ENCODE results near the gene HOXA7. TPM values are rescaled to one million over a fixed set of nuclear protein-coding genes. Genes with fewer than 3 reads are reported as not detected.

The HOXA7 gene
- total RNA-seq, 1 donor from 2014 or later, result not detected

DNA sequence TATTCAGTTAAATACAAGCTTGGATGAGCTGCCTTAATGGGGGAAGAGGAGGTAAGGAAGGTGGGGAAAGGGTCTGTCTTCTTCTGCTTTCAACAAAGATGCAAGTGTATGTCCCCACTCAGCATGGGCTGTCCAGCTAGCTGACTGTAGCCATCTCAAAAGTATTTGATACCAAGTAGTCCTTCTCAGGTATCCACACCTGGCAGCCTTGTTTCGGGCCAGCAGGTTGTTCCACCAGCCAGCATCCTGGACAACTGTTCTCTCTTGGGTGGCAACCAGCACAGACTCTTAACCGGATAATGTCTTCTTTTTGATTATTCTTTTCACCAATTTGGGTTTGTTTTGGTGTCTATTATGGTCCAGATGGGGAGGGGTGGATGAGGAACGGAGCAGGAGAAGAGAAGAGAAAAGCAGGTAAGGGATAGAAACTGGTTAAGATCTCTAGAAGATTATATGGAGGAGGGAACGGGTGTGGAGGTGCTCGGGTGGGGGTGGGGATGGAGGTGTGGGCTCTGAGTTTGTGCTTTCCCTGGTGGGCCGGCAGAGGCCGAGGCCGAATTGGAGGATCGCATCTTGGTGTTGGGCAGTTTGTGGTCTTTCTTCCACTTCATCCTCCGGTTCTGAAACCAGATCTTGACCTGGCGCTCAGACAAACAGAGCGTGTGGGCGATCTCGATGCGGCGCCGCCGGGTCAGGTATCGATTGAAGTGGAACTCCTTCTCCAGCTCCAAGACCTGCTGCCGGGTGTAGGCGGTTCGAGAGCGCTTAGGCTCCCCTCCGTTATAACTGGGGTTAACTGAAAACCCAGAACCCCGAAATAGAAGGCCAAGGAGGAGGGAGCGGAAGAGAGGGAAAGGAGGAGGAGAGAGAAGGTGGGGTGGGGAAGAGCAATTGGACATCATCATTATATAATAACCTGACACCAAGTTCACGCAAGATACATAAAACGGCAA is 27.4 kb downstream of the HOXA7 start:
- Mint-ChIP-seq H3K9me3 (peaks cover 21% of the 10 kb centered on the region), H3K27ac (no peak overlapping the region), H3K4me1 (no peaks in the 10 kb centered on the region), H3K4me3 (no peak overlapping the region), H3K27me3 (ENCODE audit: insufficient read depth, low read depth) (peaks cover 85% of the 10 kb centered on the region), H3K36me3 (peaks cover 2% of the 10 kb centered on the region)
- no peak overlapping the region for H3K27ac ChIP-seq
- no peaks in the 10 kb centered on the region for H3K4me1 ChIP-seq
- H3K27me3 ChIP-seq, result peaks cover 100% of the 10 kb centered on the region
- TF ChIP-seq EZH2phosphoT487 (IDR thresholded peaks at IDR 0.05), result peak; percentile 96
- peak; percentile 93 for TF ChIP-seq EZH2 (IDR thresholded peaks at IDR 0.05)
- TF ChIP-seq, protein P1, sequence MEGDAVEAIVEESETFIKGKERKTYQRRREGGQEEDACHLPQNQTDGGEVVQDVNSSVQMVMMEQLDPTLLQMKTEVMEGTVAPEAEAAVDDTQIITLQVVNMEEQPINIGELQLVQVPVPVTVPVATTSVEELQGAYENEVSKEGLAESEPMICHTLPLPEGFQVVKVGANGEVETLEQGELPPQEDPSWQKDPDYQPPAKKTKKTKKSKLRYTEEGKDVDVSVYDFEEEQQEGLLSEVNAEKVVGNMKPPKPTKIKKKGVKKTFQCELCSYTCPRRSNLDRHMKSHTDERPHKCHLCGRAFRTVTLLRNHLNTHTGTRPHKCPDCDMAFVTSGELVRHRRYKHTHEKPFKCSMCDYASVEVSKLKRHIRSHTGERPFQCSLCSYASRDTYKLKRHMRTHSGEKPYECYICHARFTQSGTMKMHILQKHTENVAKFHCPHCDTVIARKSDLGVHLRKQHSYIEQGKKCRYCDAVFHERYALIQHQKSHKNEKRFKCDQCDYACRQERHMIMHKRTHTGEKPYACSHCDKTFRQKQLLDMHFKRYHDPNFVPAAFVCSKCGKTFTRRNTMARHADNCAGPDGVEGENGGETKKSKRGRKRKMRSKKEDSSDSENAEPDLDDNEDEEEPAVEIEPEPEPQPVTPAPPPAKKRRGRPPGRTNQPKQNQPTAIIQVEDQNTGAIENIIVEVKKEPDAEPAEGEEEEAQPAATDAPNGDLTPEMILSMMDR (IDR thresholded peaks at IDR 0.05), result no peak
- no peak overlapping the region for H3K4me2 ChIP-seq
- no peaks in the 10 kb centered on the region for H3K36me3 ChIP-seq
- peaks cover 77% of the 10 kb centered on the region for H4K20me1 ChIP-seq (ENCODE audit: low read depth)
- H3K9me3 ChIP-seq (ENCODE audit: low read depth), result no peaks in the 10 kb centered on the region
- H3K9ac ChIP-seq, result no peak overlapping the region
- H3K4me3 ChIP-seq, result no peak overlapping the region
- H2AFZ ChIP-seq (replicated peaks), result no peak overlapping the region
- no peaks in the 10 kb centered on the region for H3F3A ChIP-seq (ENCODE audit: low read depth)
- H3K79me2 ChIP-seq (ENCODE audit: low read depth), result no peaks in the 10 kb centered on the region
- no peak for DNase-seq (ENCODE audit: low spot score)

DNA sequence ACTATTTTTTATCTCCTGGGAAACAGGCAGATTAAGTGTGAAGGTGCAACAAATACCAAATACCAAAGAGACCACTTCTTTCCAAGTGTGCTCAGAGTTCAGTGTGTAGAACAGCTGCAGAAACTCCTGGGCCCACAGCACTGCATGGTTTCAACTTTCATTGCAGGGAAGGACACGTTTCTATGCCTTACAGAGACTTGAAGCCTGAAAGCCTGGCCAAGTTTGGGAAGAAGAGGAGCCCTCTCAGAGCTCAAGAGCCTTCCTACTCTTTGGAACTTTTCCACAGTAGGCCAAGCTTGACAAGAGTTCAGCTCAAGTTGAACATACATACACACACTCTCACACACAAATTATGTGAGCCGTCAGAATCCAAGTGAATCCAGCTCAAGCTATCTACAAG is 28.4 kb downstream of the HOXA7 start:
- DNase-seq (ENCODE audit: low spot score), result no peak
- Mint-ChIP-seq H3K36me3 (no peaks in the 10 kb centered on the region), H3K4me3 (no peak overlapping the region), H3K27me3 (ENCODE audit: insufficient read depth, low read depth) (peaks cover 85% of the 10 kb centered on the region), H3K9me3 (peaks cover 15% of the 10 kb centered on the region), H3K4me1 (no peaks in the 10 kb centered on the region), H3K27ac (no peak overlapping the region)
- Histone ChIP-seq H3K9ac (no peak overlapping the region), H3K27me3 (peaks cover 100% of the 10 kb centered on the region), H3K27ac (no peak overlapping the region), H3F3A (ENCODE audit: low read depth) (no peaks in the 10 kb centered on the region), H4K20me1 (ENCODE audit: low read depth) (peaks cover 79% of the 10 kb centered on the region), H3K4me1 (no peaks in the 10 kb centered on the region), H3K4me3 (no peak overlapping the region), H3K4me2 (no peak overlapping the region), H3K9me3 (ENCODE audit: low read depth) (no peaks in the 10 kb centered on the region), H3K79me2 (ENCODE audit: low read depth) (no peaks in the 10 kb centered on the region), H2AFZ (replicated peaks) (no peak overlapping the region), H3K36me3 (no peaks in the 10 kb centered on the region)
- no peak for TF ChIP-seq EZH2 (IDR thresholded peaks at IDR 0.05)
- no peak for TF ChIP-seq EZH2phosphoT487 (IDR thresholded peaks at IDR 0.05)
- TF ChIP-seq, protein P1 (IDR thresholded peaks at IDR 0.05), result no peak

DNA sequence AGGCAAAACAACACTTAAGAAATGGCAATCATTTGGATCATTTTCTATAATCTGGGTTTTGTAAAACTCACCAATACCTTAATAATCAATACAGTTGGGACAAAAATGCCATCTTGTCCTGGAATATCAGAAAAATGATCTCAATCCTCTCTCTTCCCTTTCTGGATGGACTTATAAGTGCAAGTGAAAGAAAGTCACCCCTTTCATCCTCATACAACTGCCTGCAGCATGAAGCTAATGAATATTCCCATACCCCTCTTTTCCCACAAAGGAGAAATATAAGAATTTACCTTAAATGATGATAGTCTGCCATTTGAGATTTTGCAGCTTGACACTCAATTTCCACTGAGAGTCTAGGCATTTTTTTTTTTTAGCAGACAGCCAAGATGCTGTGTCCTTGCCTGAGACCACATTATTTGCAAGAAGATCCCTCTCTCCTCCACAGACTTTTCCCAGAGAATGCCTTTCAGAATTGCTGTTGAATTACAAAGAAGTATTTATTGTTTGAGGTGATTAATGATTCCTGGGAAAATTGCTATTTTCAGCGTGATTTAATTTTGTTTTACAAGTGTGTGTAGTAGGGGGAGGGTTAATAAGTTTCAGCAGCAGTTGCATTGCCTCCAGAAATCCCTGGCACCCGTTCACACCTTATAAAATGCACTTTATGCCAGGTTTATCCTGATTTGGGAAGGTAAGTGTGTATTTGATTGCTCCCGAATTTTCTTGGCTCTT is 29.7 kb downstream of the HOXA7 start:
- H3K4me3 ChIP-seq, result no peak overlapping the region
- DNase-seq (ENCODE audit: low spot score), result no peak
- Mint-ChIP-seq H3K4me1 (no peaks in the 10 kb centered on the region), H3K9me3 (peaks cover 14% of the 10 kb centered on the region), H3K27me3 (ENCODE audit: insufficient read depth, low read depth) (peaks cover 91% of the 10 kb centered on the region), H3K27ac (no peak overlapping the region), H3K4me3 (no peak overlapping the region), H3K36me3 (no peaks in the 10 kb centered on the region)
- H3K4me1 ChIP-seq, result no peaks in the 10 kb centered on the region
- no peaks in the 10 kb centered on the region for H3K79me2 ChIP-seq (ENCODE audit: low read depth)
- no peak overlapping the region for H3K27ac ChIP-seq
- H3K9me3 ChIP-seq (ENCODE audit: low read depth), result no peaks in the 10 kb centered on the region
- H3K9ac ChIP-seq, result no peak overlapping the region
- no peak overlapping the region for H3K4me2 ChIP-seq
- H3K27me3 ChIP-seq, result peaks cover 100% of the 10 kb centered on the region
- no peak overlapping the region for H2AFZ ChIP-seq (replicated peaks)
- peaks cover 80% of the 10 kb centered on the region for H4K20me1 ChIP-seq (ENCODE audit: low read depth)
- no peaks in the 10 kb centered on the region for H3K36me3 ChIP-seq
- TF ChIP-seq EZH2phosphoT487 (IDR thresholded peaks at IDR 0.05) (no peak), EZH2 (IDR thresholded peaks at IDR 0.05) (no peak)
- TF ChIP-seq, protein P1 (IDR thresholded peaks at IDR 0.05), result no peak
- no peaks in the 10 kb centered on the region for H3F3A ChIP-seq (ENCODE audit: low read depth)

Data from neural progenitor cell (in vitro differentiated cells).